A549 (cell line): Measurements from ENCODE around the gene NUDCD2. TPM values are rescaled to one million over a fixed set of nuclear protein-coding genes. Genes with fewer than 3 reads are reported as not detected.

Experiments used
- polyA plus RNA-seq, 4 experiments: library from polyadenylated mRNA; depleted of rRNA in 3 of 4; stranded (reverse); fragments of >200 nt; fragmentation: RNase III in 1 of 4; extraction: RNeasy Plus Mini Kit Qiagen cat#74134 plus additional on column Dnase treatment in 1 of 4; gene quantifications; 2 replicates in 3 of 4; 3 replicates in 1 of 4; pipeline ENCODE4 v1.2.3, GENCODE V29; 2011 to 2017
- small RNA-seq, 6 experiments: library from RNA; depleted of rRNA; stranded (forward); fragments of <200 nt; gene quantifications; one replicate each; pipeline ENCODE3, GENCODE V24; 2012

The NUDCD2 gene
- polyA plus RNA-seq, 2 of the 4 experiments (the other 2 are of a cell fraction) = 22.3 to 43.9 TPM

Small RNA genes within 50 kb of the gene (small RNA-seq; reads per million reads assigned to genes)
- gene AC008723.1 = 0 reads per million in 6 experiments

Other genes starting within 250 kb of the NUDCD2 start
- 76.5 and 80.5 TPM in 2 replicates for gene CCNG1, start 22.5 kb downstream of the NUDCD2 start, polyA plus RNA-seq (2011; rRNA removed)
- gene CCNG1, start 22.5 kb downstream of the NUDCD2 start, polyA plus RNA-seq (2017; fragmentation: RNase III; extraction: RNeasy Plus Mini Kit Qiagen cat#74134 plus additional on column Dnase treatment) = 69.5 to 80.8 TPM (median 80.3 TPM) in 3 replicates
- gene HMMR, start 530 bp upstream of the NUDCD2 start, polyA plus RNA-seq (2011; rRNA removed) = 32.9 and 66.0 TPM in 2 replicates
- gene HMMR, start 530 bp upstream of the NUDCD2 start, polyA plus RNA-seq (2017; fragmentation: RNase III; extraction: RNeasy Plus Mini Kit Qiagen cat#74134 plus additional on column Dnase treatment) = 30.7 to 38.4 TPM (median 34.0 TPM) in 3 replicates
- 54.9 and 74.0 TPM in 2 replicates for gene MAT2B, start 45.5 kb upstream of the NUDCD2 start, polyA plus RNA-seq (2011; rRNA removed)
- gene MAT2B, start 45.5 kb upstream of the NUDCD2 start, polyA plus RNA-seq (2017; fragmentation: RNase III; extraction: RNeasy Plus Mini Kit Qiagen cat#74134 plus additional on column Dnase treatment) = 51.4 to 60.7 TPM (median 58.6 TPM) in 3 replicates